Measurements from ENCODE around the gene SETD5.

The SETD5 gene

DNA sequence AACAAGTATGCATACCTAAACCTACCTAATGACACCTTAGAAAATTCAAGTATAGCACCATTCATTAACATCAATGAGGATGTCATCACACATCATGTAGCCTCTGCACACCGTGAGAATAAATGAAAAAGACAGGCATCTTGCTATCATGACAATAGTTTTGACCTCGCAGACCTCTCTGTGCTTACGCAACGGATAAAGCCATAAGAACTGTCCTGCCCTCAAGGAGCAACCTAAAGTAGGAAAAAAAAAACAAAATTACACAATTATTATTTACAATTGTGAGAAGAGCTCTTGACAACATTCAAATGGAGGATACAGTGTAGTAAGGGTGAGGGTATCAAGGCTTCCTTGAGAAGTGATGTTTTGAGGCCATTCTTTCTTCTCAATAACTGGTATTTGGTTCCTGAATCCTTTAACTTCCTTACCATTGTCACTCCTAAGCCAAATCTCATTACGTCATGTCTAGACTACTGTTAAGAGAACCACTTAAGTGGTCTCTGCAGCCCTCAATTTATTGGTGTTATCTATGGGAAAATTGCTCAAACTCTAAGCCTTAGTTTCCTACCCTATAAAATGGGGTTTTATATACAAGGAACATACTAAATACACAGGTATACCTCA is 7.0 kb upstream of the SETD5 start:
- DNase-seq = no peak

DNA sequence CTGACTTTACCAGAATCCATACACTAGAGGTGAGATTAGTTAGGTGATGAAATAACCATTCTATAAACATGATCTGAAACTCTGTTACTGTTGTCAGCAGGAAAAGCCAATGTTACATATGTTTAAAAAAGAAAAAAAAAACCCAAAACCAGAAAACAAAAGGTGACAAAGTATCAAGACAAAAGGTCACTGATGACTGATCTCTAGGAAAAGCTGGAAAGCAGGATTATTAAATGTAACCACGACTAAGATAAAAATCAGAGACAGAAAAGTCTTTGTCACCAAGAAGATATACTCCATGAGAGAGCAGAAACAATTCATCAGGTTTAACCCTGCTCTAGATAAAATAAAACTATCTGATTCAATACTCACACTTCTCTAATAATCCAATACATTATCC is 5.4 kb upstream of the SETD5 start:
- no peak for DNase-seq

DNA sequence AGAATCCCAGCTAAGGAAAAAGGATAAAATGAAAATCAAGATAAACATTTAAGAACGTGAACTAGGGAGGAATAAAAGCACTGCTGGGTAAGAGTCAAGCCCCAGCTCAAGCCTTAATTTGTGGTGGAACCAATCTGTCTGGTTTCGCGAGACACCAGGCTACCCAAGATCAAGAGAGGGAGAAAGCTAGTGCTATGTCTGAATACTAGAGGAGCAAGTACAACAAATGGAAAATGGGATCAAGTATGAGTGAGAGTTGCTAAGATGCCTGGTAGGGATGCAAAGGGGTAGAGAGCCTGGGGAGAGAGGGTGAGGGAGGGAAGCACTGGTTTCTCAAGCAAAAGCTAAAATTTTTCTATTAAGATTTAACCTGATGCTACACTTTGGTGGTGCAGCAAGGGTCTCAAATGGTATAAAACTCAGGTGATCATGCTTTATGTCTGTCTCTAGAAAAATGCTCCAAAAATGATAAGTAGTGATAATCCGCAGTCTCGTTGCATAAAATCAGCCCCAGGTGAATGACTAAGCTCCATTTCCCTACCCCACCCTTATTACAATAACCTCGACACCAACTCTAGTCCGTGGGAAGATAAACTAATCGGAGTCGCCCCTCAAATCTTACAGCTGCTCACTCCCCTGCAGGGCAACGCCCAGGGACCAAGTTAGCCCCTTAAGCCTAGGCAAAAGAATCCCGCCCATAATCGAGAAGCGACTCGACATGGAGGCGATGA is 1.7 kb upstream of the SETD5 start:
- no peak for DNase-seq

DNA sequence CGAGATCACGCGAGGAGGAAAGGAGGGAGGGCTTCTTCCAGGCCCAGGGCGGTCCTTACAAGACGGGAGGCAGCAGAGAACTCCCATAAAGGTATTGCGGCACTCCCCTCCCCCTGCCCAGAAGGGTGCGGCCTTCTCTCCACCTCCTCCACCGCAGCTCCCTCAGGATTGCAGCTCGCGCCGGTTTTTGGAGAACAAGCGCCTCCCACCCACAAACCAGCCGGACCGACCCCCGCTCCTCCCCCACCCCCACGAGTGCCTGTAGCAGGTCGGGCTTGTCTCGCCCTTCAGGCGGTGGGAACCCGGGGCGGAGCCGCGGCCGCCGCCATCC is 1.1 kb upstream of the SETD5 start:
- DNase-seq = peak; percentile 100

DNA sequence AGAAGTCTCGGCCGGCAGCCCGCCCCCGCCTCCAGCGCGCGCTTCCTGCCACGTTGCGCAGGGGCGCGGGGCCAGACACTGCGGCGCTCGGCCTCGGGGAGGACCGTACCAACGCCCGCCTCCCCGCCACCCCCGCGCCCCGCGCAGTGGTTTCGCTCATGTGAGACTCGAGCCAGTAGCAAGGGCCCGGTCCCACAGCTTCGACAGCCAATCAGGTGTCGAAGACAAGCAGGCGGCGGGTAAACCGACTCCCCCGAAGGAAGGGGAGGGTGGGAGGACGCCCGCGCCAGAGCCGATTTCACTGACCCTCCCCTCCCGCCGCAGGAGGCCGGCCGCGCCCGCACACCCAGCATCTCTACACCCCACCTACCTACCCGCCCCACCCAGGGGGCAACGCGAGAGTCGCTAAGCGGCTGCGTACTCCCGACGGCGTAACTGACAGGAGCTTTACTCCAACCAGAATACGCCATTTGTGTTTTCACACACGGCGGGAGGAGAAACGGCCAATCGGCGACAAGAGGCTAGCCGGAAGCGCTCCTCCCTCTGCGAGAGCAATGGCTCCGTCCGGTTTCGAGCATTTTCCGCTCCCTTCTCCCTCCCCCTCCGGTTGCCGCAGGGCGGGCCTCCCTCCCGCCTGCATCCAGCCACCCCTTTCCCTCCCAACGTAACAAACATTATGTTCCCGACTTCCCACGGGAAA is 633 bp upstream of the SETD5 start:
- DNase-seq = peak; percentile 100

DNA sequence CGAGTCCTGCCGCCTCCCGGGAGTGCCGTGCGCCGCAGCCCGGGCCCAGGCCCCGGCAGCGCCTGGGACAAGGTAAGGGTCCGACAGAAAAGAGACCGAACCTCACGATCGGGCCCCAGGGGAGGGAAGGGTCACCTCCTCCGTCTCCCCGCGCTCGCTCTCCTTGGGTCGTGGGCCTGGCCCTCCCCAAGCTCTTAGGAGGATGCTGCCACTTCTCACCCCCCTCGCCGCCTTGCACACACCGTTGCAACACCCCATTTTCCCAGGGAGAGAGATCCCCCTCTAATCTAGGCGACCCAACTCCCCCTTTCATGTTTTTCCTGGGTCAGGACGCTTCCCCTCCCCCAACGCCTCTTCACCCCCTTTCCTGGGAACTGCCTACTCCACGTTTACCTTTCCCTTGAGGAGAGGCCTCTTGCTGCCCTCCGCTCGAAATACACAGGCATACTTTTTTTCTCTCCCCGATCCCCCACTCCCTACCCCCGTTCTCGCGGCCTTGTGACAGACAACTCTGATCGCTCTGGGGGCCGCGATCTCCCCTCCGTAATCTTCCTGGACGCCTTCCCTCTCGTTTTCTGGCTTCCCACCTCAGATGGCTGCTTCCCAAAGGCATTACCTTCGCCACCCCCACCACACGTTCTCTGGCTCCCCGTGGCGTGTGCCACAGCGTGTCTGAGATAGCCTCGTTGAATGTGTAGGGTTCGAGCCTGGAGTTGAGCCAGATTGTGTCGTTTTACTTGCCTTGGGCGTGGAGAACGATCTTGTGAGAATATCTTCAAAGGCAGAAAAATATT is 688 bp downstream of the SETD5 start:
- peak; percentile 86 for DNase-seq

DNA sequence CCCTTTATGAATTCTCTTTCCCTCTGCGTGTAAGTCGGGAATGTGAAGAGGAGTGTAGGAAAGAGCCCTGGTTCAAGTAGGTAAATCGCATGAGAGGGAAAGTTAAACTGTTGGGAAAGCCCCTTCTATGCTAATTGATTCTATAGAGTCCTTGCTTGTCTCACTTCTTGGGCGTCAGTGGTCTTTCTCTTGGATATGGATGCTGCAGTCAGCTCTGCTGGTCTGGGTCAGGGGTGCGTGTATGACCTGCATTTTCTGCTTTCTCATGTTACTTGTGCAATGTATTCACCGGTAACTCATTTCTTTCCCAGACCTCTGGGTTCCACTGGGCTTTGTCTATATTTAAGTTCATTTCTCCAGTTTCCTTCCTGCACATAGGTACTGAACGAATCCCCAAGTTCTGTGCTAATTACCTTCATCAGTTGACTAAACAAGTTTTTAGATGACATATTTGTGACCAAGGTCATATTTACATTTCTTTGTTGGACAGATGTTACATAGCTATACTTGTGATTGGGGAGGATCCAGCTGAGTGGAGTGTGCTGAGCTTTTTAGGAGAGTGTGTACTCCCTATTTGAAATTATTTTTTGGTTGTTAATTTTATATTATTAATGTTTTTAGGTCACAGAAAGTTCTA is 1.4 kb downstream of the SETD5 start:
- DNase-seq = peak; percentile 86

DNA sequence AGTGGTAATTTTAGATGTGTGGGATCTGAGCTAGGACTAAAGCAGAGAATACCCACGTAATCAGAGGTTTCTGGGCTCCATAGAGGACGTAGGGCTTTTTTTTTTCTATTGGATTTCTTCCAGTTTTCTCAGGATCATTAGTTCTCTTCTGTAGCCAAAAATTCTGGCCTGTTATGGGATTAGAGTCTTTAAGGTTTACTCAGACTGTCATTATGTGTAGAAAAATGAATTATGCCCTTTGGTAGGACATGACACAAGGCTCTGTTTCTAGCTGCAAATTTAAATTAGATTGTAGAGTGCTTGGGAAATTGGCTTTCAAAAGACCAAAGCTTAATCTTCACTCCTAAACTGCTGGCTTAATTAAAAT is 1.9 kb downstream of the SETD5 start:
- DNase-seq = peak; percentile 68

DNA sequence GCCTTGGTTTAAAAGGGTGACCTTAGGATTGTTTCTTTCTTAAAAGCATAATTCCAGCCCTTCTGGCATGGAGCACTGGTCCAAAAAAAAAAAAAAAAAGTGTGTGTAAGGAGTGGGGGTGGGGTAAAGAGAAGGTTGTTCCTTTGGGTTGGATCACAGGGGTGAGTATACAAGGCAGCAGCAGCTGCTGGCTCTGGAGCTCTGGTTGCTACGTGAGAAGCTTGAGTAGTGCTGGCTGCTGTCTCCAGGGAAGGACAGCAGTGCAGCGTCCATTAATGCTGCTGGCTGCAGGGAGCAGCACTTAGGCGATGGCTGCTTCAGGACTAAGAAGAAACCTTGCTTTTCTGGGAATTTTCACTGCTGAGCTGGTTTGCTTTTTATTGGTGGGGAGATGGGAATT is 2.3 kb downstream of the SETD5 start:
- DNase-seq = peak; percentile 92

DNA sequence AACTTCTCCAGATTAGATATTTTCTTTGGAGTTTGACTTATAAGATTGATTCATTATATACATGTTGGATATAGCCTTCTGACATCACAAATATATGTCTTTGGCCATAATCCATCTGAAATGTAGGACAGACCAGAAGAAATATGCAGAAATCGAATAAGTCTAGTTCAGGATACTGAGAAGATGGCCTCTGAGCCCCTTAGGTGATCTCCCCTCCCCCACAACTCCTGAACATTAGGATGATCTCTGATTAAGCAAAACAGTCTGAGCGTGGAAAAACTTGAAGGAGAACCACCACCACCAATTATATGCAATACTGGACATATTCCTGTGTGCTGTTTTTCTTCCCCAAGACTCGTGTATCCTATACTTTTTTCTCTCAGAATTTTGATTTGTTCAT is 3.2 kb downstream of the SETD5 start:
- DNase-seq = peak; percentile 58

DNA sequence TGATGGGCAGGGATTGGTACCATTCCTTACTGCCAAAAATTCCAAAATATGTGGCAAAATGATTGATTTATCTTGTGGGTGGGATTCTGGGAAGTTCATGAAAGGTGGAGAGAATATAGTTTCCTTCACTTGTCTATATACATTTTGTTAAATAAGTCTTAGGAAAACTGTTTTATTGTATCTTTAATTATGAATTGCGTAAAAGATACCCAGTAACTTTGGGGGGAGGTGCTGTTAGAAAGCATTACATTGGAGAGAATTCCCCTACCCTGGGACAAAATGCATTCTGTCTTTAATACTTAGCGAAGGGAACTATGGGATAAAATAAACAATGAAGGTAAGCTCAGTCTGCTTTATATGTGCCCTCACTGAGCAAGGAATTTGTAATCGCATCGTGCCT is 4.6 kb downstream of the SETD5 start:
- no peak for DNase-seq

DNA sequence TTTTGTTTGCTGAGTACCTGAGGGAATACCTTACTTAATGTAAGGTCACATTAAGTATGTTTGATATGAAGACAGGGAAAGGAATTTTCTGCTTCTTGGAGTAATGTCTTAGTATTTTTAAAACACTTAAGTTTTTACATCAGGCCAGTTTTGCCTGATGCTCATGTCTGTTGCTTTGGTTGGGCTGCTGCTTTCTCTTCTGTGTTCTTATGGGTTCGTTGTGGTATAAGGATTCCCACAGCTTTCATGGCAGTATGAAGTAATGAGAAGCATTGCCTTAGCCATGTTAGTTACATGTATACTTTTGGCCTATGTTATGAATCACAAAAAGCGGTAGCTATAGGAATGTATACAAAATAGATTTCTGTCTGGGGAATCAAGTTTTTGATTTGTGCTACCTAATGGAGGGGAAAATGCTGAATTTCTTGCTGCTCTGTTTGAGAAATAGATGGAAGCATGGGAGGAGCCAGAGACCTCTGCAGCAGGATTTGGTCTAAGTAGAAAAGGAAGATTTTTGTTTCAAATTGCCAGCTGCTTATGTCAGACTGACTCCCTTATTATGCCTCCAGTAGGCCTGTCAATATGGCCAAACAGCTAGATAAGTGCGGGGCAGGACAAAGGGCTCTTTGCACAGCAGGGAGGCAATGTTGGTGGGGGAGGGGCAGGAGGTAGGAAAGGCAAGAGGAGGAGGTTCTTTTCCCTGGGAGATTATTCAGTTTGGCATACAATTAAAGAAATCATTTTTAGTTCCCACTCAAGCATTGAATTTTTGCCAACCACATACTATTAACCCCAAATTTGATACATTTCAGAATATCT is 5.2 kb downstream of the SETD5 start:
- DNase-seq = peak; percentile 87

DNA sequence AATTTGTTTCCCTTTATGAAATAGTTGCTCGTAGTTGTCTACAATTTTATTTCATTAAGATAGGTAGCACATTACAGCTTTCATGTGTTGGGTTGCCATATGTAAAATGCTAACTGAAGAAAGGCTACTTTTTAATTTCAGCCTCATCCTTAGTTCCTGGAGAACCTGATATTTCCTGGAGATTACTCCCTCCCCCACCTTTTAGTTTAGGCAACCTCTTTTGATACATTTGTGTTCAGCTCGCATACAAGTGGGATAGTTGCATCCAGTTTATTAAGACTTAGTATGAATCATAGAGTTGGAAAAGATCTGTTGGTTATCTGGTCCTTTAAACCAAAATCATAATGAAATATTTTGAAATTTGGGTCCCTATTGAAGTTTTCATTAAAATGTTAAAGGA is 6.0 kb downstream of the SETD5 start:
- DNase-seq = no peak

DNA sequence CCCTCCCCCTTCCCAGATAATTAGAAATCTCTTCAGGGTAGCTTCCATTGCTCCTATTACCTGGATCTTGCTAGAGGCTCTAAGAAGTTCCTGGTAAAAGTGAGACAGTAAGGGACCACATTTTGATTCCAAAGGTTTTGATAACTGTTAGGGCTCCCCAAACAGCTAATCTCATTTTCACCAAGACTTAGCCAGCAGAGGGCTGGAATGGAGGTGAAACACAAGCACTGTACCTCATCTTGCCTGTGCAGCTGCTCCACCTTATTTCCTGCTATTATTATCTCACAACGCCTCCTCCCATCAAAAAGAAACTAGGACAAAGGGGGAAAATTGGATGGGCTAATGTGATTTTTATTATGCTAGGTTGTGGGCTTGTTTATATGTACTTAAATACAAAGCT is 7.3 kb downstream of the SETD5 start:
- DNase-seq = peak; percentile 34

DNA sequence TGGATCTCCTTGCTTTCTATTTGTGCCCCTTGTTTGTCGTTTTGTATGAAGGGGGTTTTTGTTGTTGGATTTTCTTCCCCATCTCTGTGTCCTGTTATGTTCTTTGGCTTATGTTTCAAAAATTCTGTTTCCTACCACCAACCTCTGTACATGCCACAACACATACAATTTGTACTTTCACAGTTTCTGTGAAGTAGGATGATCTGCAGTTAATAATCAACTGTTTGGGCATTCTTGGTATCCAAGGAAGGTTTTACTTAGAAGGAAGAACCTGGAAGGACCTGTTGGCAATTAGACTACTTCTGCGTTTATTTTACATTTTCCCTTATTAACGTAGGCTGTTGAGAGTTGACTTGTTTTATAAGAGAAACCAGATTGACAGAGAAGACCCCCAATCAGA is 8.3 kb downstream of the SETD5 start:
- no peak for DNase-seq

DNA sequence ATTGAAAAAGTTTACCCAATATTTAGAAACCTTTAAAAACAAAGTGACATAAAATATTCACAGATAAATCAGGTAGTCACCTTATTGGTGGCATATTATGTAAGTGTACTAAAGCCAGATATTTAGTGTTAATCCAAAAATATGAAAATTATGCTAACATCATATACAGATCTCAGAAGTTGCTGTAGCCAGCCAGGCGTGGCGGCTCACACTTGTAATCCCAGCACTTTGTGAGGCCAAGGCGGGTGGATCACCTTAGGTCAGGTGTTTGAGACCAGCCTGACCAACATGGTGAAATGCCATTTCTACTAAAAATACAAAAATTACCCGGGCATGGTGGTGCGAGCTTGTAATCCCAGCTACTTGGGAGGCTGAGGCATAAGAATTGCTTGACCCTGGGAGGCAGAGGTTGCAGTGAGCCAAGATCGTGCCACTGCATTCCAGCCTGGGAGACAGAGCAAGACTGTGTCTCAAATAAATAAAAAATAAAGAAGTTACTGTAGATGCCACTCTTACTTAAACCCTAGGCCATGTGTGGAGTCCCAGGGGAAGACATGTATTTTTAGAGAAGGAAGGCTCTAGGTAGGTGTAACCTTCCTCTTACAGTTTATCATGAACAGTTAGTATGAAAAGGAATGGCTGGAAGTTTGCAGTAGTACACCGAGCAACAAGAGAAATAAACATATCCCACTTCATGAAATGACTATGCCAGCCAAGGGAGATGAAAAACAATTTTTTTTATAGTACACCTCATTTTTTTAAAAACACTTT is 9.6 kb downstream of the SETD5 start:
- DNase-seq = no peak

DNA sequence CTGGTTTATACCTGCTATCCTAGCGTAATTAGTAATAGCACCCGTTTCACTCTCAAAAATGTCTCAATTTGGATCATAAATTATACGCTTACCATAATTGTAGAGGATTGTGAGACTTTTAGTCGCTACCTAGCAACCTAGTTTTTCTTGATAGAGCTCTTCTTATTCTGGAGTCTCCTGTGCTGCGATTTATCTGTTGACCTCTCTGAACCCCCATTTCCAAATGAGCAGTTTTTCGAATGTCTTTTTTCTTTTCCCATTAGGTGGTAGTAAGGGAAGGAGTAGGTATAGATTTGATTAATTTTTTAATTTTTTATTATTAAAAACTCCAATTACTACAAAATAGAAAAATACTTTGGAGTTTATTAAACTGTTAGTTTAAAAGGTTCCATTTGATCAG is 10.6 kb downstream of the SETD5 start:
- no peak for DNase-seq

DNA sequence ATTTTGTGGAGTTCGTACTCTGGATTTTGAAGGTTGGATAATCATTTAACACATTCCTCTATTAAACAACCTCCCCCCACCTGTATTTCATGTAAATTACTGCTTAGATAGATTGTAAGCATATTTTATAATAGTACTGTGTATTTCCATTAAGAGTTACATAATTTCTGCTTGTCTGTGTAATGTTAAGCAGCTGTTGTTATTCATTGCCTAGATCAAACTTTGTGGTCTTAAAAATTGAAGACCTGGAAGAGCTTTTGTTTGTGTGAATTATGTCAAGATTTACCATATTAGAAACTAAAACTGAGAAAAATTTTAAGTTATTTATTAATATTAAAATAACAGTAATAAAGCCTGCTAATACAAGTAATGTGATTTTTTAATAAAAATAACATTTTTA is 11.1 kb downstream of the SETD5 start:
- no peak for DNase-seq

DNA sequence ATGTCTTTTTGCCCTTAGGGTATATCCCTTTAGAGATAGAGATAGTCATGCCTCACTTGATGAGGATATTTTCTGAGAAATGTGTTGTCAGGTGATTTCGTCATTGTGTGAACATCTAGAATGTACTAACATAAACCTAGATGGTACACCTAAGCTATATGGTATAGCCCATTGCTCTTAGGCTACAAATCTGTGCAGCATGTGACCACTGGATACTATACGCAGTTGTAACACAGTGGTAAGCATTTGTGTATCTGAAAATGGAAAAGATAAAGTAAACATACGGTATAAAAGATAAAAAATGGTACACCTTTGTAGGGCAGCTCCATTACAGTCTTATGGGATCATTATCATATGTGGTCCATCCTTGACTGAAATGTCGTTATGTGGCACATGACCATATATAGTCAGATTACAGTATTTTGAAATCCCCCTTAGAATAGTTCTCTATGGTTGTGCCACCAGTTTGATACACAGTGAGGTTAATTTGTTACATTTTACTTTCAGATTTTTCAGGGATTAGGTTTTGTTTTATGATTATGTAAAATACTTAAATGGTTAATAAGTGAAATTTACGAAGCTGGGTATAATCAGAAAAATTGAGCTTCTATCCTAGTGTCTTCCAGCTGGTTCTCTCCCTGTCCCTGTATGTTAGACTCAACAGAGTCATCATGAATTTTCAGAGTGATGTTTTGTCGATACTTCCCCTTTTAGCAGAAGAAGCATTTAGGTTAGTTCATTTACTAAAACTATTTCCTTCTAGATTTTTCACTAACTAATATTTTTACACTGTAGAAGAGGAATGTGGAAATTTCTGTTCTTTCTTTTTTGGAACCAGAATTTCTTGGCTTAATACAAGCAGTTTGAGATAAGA is 12.8 kb downstream of the SETD5 start:
- DNase-seq = peak; percentile 89

DNA sequence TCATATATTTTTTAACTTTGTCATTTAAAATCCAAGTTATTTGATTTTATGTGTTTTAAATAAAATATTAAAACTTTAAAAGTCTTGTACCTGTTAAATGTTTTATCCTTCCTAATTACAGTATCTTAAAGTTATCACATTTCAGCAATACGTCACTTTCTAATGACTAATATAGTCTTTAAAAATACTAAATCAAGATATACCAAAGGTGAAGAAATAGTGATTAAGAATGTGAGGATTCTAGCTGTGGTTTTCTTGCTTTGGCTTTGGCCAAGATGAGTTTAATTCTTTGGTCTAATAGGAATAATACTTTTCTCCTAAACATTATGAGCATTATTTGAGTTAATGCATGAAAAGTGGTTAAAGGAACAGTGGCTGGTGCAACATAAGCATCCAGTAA is 13.9 kb downstream of the SETD5 start:
- no peak for DNase-seq

DNA sequence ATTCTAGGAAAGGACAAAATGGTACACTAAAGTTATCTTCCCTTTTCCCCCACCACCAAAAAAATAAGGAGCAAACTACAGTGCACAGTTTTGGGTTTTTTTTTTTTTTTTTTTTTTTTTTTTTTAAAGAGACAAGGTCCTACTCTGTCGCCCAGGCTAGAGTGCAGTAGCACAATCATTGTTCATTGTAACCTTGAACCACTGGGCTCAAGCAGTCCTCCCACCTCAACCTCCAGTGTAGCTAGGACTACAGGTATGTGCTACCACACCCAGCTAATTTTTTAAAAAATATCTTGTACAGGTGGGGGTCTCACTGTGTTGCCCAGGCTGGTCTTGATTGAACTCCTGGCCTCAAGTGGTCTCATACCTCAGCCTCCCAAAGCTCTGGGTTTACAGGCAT is 14.9 kb downstream of the SETD5 start:
- no peak for DNase-seq

Measured in OCI-M1 (cell line).